IPS DF 4.7 (cell line): Measurements from ENCODE around the gene RNF41.
"Not testable (repeated sequence)": the region's sequence is repeated elsewhere in the genome, so short reads cannot be mapped to it uniquely, and the experiment has no call there.

Experiments used
- DNase-seq: peaks from one replicate; pipeline ENCODE4 v3.0.0-alpha.2; 2013; ENCODE audit warnings: low spot score; ENCODE audit errors: extremely low read depth

RNF41 gene

DNA sequence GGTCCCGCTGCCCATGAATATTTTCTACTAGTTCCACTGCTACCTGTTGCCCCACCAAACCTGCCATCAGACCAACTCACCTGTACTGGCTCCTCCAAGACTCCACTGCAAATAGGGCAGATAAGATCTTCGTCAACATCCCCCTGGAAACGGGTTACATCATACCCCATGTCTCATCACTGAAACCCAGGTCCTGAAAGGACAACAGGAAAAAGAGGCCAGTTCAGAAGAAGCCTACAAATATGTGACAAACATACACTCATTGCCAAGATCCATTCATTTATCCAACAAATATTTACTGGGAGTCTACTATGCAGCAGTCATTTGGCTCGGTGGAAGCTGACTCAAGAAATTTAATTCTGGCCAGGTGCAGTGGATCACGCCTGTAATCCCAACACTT, 7.8 kb downstream of the RNF41 start:
- no peak for DNase-seq

DNA sequence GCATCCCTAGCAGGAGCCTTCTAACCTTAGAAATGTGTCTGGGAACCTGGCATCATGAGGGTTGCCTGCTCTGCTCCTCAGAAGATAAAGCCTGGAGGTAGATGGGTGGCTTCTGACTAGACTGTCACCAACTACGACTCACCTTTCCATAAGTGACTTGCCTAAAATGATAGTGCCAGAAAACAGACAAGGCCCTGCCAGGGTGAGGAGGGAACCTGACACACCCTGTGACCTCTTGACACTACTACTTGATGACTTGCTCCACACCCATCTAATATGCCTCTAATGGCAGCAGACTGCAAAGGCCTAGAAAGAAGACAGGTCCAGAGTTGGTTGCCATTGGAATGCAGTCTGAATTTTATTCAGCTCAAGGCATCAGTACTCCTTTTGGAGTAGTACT, 9.4 kb downstream of the RNF41 start:
- no peak for DNase-seq

DNA sequence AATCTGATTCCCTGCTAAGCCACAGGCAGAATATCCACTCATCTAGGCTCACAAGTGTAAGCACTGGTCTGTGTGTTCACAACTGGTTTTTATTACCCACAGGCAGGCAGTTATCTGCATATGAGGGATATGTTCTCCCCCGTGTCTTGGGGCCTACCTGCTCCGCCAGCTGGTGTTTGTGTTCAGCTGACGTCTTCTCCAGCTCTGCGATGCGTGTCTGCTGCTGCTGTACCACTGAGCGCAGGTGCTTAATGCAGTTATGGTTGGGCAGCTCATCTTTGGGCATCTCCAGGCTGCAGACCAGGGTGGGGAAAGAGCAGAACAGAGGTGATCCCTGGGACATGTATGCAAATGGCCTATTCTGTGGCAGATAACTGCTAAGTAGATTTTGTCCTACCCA, 13.7 kb downstream of the RNF41 start:
- DNase-seq, result no peak

DNA sequence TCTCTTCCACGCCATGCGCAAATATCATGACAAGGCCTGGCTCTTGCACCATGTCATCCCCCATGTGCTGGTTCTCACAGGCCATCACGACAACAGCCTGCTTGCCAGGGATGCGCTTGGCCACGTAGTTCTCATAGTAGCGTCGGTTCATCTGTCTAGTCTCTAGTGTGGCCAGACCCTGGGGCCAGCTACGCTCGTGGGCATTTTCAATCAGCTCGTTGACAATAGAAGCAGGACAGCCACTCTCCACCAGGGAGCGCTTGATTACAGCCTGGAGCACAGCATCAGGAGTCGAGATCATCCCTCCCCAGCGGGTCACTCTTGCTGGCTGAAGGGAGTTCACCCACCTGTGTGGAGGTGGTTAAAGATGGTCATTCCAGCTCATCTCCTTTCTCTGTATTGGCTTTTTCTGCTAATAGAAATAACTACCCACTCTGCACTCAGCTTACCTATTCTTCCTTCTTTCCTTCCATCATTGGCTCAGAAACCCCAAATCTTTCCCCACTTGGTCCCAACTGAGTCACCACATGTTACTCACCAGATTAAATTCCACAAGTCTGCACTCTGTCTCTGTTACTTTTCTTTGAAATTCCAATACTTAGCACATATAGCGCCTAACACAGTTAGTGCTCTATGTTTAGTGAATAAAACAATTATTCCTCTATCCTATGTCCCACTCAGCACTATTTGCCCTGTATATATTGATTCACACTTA, 15.1 kb downstream of the RNF41 start:
- no peak for DNase-seq

DNA sequence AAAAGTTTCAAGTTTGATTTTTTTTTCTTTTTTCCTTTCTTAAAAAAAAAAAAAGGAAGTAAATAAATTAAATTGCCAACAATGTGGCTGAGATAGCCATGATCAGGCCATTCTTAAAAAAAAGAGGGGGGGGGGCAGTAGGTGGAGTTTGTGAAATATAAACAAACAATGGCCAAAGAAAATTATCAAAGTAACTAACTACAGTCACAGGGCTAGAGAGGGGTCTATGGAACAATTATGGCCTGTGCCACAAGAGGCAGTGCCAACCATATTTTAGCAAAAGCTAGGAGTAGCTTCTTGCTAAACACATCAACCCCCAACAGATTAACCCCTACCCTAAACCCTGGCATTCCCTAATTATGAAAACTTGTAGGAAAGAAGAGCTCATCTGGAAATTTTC, 16.3 kb downstream of the RNF41 start:
- no peak for DNase-seq

DNA sequence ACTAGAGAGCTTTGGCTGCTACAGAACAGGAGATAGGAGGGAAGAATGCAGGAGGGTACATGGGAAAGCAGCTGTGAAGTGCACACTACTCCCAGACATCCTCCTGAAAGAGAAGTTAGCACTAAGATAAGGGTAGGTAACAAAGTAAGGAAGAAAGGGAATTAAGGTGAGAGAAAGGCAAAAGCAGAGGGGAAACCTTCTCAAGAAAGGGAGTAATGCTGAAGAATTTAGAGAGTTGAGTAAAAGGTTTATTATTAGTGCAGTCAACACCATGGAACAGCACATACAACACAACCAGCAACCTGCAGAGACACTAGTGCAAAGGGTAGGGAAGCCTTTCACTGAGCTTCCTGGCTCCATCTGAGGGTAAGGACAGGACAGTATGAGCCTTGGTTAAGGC, 17.4 kb downstream of the RNF41 start:
- no peak for DNase-seq

DNA sequence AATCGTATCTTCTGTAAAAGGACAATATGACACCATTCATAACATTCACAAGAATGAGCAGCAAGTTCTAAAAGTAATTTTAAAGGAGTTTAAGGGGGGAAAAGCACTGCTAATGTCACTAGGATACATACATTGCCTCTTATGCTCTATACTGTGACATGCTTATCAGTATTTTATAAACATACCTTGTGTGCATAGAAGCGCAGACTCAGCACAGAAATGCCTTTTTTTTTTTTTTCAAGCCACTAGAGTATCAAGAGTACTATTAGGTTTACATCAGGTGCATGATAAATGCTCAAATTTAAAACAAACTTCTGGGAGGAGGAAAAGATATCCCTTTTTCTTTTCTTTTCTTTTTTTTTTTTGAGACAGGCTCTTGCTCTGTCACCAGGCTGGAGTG, 18.9 kb downstream of the RNF41 start:
- DNase-seq, result no peak

DNA sequence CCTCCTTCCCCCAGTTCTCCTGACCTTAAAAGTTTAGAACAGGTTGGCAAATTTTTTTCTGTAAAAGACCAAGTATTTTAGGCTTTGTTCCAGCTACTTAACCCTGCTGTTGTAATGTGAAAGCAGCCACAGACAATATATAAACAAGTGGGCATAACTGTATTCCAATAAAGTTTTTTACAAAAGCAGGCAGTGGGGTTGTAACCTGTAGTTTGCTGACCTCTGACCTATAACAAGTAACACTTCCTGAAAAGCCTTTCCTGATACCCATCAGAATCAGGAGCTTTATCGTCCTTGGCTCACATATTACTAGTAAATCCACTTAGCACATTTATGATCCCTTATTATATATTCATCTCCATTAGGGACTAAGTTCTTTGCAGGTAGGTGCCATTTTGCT, 19.4 kb downstream of the RNF41 start:
- DNase-seq, result no peak

DNA sequence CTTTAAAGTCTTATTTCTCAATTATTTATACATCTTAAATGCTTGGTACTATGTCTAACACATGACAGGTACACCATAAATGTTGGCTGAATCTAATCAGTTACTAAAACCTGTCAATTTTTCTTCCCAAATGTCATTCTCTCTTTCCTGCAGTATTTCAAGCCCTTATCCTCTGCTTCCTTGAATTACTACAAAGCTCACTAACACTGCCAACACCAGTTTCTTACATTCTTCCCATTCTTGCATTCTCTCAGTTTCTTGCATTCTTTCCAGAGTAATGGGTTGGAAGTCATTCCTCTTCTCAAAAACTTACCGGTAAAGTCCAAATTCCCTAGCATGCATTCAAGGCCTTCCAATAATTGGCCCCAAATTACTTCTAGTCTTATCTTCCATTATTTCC, 22.9 kb downstream of the RNF41 start:
- no peak for DNase-seq

DNA sequence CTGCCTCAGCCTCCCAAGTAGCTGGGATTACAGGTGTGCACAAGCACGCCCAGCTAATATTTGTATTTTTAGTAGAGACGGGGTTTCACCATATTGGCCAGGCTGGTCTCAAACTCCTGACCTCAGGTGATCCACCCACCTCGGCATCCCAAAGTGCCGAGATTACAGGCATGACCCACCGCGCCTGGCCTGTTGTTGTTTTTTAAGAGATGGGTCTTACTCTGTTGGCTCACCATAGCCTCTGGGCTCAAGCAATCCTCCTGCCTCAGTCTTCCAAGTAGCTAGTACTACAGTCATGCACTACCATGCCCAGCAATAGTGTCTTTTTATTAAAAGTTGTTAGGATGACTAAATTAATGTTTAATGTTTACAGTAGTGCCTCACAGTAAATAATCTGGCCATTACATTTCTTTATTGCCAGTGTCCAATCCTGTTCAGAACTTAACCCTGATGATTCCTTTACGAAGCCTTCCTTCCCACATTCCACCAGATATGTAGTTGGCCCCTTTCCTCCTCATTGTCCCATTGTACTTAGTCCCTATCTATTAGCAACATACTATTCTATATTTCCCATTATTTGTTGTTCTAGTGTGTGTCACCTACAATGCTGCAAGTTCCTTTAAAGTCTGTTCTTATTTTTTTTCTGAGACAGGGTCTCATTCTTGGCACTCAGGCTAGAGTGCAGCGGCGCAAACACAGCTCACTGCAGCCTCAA, 23.6 kb downstream of the RNF41 start:
- no peak for DNase-seq

DNA sequence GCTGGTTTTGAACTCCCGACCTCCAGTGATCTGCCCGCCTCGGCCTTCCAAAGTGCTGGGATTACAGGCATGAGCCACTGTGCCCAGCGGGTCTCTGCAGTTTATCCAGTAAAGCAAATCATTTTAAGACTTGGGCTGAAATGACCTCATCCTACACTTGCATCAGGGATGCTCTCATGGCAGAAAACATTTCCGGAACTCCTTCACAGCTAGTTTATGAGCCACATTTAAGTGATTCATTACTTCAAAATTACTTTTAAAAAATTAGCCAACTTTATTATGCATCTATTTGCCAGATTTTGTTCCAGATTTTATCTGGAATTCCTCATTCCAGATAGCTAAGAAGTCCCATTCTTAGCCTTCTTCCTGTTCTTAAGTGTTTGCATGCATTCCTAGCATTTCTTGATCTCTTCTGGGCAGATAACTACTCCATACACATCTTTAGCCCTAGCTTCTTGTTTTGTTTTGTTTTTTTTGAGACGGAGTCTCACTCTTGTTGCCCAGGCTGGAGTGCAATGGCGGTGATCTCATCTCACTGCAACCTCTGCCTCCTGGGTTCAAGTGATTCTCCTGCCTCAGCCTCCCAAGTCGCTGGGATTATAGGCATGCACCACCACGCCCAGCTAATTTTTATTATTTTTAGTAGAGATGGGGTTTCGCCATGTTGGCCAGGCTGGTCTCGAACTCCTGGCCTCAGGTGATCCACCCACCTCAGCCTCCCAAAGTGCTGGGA, 24.7 kb downstream of the RNF41 start:
- DNase-seq, result not testable (repeated sequence)

DNA sequence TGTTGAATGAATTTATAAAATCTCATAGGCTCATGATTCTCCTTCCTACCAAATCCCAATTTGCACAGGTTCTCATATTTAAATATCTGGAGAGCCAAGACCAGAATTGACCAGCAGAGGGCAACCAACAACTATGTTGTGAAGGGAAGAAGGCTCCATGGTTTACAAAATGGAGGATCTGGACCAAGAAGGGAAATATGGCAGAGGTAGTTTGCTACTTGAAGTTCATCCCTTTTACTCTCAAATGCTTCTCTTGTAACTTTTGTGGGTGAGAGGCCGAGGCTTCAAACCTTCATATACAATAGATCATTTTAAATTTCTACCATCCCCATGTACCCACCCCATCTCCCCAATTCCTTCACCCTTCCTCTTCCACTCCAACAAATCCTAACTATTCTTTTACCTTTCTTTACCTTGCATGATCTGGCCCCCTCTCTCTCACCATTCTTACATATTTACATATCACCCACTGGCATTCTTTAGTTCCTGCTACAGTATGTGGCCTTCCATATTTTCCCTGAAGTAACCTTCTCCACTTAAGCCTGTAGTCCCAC, 28.6 kb downstream of the RNF41 start:
- no peak for DNase-seq

DNA sequence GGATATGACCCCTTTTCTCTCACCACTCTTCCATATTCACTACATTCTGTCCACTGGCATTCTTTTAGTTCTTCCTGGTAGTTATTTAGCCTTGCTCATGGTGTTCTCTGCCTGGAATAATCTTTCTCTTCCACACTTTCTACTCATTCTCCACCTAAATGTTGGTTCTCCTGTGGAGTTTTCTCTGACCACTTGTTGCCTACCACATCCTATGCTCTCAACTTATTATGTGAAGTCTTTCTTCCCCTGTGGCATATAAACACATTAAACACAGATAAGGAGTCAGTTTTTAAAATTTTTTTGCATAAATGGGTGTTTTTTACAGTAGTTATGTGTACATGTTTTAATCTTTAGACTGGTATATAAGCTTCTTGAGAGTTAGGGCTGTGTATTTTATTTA, 29.1 kb downstream of the RNF41 start:
- no peak for DNase-seq

DNA sequence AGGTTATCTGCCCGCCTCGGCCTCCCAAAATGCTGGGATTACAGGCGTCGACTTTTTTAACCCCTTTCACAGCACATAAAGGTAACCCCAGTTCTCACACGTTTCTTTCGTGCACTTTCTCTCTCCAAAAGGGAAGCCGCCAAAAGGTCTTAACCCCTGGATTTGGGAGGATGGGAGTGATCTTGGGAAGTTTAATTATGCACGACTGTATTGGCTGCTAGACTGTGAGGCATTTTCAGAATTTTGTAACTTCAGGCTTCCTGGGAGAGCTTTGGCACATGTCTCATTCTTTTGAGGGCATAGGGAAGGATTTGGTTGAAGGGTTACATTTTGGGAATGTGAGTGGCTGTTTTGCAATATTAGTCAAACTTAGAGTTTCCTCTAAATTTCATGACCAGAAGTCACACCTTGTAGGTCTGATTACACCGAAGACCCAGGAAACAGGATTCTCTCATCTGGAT, 31.0 kb downstream of the RNF41 start:
- no peak for DNase-seq

DNA sequence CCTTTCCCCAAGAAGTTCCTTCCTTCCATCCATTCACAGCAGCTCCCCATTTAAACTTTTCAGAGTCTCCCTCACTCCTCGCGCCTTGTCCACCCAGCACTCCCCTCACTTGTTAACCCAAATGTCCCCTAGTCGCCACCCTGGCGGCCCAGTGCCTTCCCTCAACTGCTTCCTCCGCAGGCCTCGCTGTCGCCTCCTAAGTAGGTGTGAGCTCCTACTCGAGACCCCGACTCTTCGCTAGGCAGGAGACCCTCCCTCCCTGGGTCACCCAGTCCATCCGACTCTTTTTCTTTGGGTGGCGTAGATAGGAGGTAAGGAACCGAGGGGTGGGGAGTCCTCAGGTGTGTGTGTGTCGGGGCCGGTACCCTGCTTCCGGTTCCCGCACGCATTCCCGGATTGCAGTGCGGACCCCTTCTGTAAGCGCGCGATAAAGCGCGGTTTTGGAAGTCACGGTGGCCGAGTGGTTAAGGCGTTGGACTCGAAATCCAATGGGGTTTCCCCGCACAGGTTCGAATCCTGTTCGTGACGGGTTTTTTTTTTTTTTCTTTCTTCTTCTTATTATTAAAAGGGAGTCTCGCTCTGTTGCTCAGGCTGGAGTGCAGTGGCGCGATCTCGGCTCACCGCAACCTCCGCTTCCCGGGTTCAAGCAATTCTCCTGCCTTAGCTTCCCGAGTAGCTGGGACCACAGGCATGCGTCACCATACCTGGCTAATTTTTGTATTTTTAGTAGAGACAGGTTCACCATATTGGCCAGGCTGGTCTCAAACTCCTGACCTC, 31.6 kb downstream of the RNF41 start:
- DNase-seq, result peak; percentile 85

DNA sequence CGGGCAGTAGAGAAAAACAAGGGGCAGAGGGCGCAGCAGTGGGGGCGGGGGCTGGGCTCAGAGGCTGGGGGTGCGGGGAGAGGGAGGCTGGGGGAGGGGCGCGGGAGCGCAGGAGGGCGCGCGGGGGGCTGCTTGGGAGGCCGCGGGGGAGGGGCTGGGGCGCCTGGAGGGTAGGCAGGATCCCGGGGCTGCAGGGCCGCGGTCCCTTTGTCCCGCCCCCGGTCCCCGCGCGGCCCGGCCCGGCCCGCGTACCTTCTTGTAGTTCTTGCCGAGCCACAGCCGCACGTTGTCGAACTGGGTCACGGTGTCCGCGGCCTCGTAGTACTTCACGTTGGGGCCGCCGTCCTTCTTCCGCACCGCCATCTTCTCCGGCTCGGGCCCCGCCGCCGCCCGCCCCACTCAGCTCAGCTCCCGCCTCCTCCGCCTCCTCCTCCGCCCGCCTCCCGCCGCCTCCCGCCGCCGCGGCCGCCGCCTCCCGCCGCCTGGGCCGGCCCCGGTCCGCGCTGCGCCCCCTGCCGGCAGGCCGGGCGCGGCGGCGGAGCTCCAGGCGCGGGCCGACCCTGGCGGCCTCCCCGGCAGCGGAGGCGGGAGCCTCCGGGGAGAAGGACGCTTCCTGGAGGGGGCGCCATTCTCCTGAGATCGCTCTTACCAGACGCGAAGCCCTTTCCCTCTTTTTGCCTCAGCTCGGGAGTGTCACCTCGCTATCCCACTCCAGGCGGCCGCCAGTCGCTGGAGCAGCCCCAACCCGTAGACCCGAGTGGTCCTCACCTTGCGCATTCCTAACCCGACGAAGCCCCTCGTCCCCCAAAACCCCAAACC, 32.4 kb downstream of the RNF41 start, which contains the start of gene SMARCC2:
Gene SMARCC2, minus strand, starts transcription at position 385 of the 819 bp plus-strand sequence. Its CDS starts 22 bp downstream, at position 363.
- peak; percentile 78 for DNase-seq

DNA sequence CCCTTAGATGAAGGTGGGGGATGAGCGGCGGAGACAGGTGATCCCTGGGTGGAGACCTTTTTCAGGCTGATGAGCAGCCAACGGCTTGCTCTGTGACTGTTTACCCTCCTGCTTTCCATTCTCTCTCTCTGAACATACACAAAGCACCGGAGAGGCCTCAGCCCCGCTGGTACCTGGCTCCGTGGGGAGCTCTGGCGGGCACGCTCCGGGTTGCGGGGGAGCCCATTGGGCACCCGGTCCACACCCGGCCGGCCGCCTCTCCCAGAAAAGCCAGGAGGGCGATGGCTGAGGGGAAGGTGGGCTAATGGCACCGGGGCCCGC, 33.0 kb downstream of the RNF41 start:
- DNase-seq, result no peak

DNA sequence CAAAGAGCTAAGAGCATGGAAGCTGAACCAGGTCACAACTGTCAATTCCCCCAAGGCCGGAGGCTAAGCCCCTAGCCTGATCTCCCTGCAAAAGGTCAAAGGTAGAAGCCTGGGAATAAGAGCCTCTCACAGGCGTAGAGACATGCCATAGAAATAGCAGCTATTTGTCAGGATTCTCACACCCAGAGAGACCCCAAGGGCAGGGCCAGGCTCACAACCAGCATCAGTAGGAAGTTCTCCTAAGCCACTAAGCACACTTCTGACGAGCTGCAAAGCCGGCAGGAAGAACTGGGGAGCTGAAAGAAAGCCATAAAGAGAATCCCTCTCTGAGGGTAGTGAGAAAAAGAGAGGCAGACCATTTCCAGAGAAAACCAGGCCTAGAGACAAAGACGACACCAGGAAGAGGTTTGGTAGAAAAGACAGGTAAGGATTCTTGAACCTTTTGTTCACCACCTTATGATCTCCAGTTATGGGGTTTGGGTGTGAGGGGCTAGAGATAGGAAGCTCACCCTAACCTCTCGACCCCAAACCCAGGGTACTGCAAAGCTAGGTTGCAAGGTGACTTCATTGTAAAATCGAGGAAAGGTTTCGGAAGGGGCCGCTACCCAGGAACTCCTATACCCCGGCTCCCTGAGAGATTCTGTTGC, 33.5 kb downstream of the RNF41 start:
- no peak for DNase-seq

DNA sequence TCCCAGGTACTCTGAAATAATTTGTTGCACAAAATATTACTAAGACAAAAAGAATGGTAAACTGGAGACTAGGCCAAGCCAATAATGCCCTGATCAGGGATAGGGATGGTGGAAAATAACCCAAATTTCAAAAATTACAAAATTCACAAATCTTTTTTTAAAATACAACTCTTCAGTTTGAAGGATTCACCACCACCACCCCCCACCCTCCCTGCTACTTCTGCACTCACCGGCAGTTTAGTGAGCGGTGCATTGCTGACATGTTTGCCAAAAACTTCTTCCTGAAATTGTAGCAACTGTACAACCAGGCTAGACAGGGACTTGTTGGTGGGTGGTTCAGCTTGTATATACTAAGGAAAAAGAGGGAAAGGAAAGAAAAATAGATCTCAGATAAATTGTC, 34.8 kb downstream of the RNF41 start:
- DNase-seq, result no peak

DNA sequence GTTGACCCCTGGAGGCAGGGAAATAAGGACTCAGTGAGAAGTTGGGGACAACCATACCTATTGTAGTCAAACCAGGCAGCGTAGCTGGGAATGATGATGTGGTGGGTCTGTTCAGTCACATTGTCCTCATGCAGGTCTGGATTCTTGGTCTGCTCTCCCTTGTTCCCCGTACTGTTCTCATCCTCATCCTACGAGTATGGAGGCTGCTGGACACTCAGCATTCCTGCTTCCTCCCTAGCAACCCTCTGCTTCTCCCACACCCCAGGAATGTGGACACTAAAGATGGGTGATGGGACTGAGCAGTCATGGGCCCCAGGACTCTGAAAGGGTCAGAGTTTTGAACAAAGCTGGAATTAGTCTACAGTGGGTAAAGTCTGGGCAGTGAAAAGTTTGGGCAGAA, 43.4 kb downstream of the RNF41 start:
- no peak for DNase-seq
